Endodermal cell (in vitro differentiated cells): Measurements from ENCODE around the gene SNAI1. TPM values are rescaled to one million over a fixed set of nuclear protein-coding genes. Genes with fewer than 3 reads are reported as not detected.
A peak's percentile ranks its signal among the peaks of the same experiment; 100 is the strongest.

ENCODE experiments used
- DNase-seq: peaks from one replicate; pipeline ENCODE4 v3.0.0-alpha.2; 2017
- H3K27ac ChIP-seq: 2 replicates; pipeline ENCODE4 v1.5.1; 2013; ENCODE audit warnings: mild to moderate bottlenecking, low read depth, low read length, moderate library complexity
- H3K27me3 ChIP-seq: 2 replicates; pipeline ENCODE4 v1.6.1; 2013; ENCODE audit warnings: mild to moderate bottlenecking, low read length, moderate library complexity; ENCODE audit not compliant: insufficient read depth, control insufficient read depth, poor library complexity, severe bottlenecking
- H3K36me3 ChIP-seq: 2 replicates; pipeline ENCODE4 v1.7.0; 2013; ENCODE audit warnings: mild to moderate bottlenecking, low read length, moderate library complexity; ENCODE audit not compliant: control insufficient read depth, insufficient read depth
- H3K4me1 ChIP-seq: one replicate; pipeline ENCODE4 v1.7.0; 2013; ENCODE audit warnings: low read length; ENCODE audit not compliant: control insufficient read depth, insufficient read depth
- H3K4me3 ChIP-seq: 2 replicates; pipeline ENCODE4 v1.5.1; 2013; ENCODE audit warnings: mild to moderate bottlenecking, low read length, moderate library complexity
- H3K9ac ChIP-seq: 2 replicates; pipeline ENCODE4 v1.6.1; 2013; ENCODE audit warnings: mild to moderate bottlenecking, low read length, moderate library complexity; ENCODE audit not compliant: poor library complexity, severe bottlenecking; ENCODE audit errors: extremely low read depth
- H3K9me3 ChIP-seq: 2 replicates; pipeline ENCODE4 v1.6.1; 2013; ENCODE audit warnings: mild to moderate bottlenecking, low read length, moderate library complexity; ENCODE audit not compliant: control insufficient read depth
- H3K27ac Mint-ChIP-seq: 2 replicates; pipeline ENCODE4 v1.8.0; 2020; ENCODE audit warnings: mixed read lengths
- H3K27me3 Mint-ChIP-seq: 2 replicates; pipeline ENCODE4 v1.8.0; 2021; ENCODE audit warnings: mild to moderate bottlenecking, mixed read lengths; ENCODE audit not compliant: insufficient read depth
- H3K36me3 Mint-ChIP-seq: 2 replicates; pipeline ENCODE4 v1.8.0; 2020; ENCODE audit warnings: low read depth, mixed read lengths
- H3K4me1 Mint-ChIP-seq: 2 replicates; pipeline ENCODE4 v1.8.0; 2020; ENCODE audit warnings: mixed read lengths
- H3K4me3 Mint-ChIP-seq: 2 replicates; pipeline ENCODE4 v1.8.0; 2020; ENCODE audit warnings: mild to moderate bottlenecking, moderate library complexity, mixed read lengths
- H3K9me3 Mint-ChIP-seq: 2 replicates; pipeline ENCODE4 v1.8.0; 2020; ENCODE audit warnings: mild to moderate bottlenecking, mixed read lengths
- WGBS, 2 experiments: methylation state at CpG; one replicate each; pipeline versions ENCODE4 v1.1.5 to v1.1.7; 2013; ENCODE audit warnings: missing lambda C conversion rate in 2 of 2, mixed read lengths in 1 of 2; ENCODE audit not compliant: insufficient coverage in 1 of 2, insufficient read length in 1 of 2; 5-methylcytosine and 5-hydroxymethylcytosine counted together
- total RNA-seq, 2 donors: library from RNA; stranded (reverse); fragmentation: NEBNext Ultra II Directional in 1 of 2; extraction: Animal tissue kit (Norgen Biotek cat#: 25700) in 1 of 2; gene quantifications; 2 replicates in 1 of 2; 3 replicates in 1 of 2; pipeline ENCODE4 v1.2.1, GENCODE V29; 2021
- TF ChIP-seq, protein P1 (sequence below): fragments of 200-600 bp; sonication (generic); conservative IDR thresholded peaks from 2 replicates; pipeline ENCODE4 v1.5.0; 2021; ENCODE audit warnings: antibody characterized with exemption, mild to moderate bottlenecking

SNAI1 gene
- total RNA-seq, 2 donors from 2014 or later: 10.6 to 13.1 TPM

DNA sequence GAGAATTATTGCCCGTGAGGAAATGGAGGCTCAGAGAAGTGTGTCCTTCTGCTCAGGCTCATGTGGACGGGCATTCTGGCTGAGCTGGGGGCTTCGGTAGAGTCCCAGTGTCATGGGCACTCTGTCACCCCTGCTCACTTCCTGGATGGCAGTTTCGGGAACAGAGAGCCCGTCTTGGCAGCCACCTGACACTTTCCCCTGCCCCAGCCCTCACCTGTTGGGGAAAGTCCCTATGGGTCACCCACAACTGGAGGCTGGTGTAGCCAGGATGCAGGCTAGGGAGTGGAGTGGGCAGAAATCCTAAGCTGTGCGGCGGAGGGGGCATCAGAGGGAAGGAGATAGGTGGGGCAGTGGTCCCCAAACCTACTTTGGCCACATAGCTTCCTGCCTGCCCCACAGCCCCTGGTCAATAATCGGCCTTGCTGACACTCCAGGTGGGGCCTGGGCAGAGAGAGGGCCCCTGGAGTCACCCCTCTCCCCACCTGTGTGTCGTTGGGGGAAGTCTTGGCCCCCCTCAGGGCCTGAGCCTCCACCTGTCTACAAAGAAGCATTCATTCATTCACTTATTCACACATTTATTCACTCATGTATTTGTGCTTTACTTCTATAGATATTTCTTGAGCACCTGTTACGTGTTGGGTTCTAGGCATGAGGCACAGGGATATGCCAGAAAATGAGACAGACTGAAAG lies 40.5 kb downstream of the SNAI1 start:
- H3K36me3 ChIP-seq: no peaks in the 10 kb centered on the region
- Mint-ChIP-seq H3K27me3 (no peaks in the 10 kb centered on the region), H3K27ac (no peak overlapping the region), H3K9me3 (no peaks in the 10 kb centered on the region), H3K4me3 (no peak overlapping the region), H3K4me1 (no peaks in the 10 kb centered on the region), H3K36me3 (no peaks in the 10 kb centered on the region)
- no peaks in the 10 kb centered on the region for H3K4me1 ChIP-seq
- WGBS, 2 experiments: 88 to 92% methylated on average over 7 to 10 of the region's 10 CpGs
- H3K9ac ChIP-seq: no peak overlapping the region
- no peak for DNase-seq
- H3K9me3 ChIP-seq: no peaks in the 10 kb centered on the region
- TF ChIP-seq, protein P1, sequence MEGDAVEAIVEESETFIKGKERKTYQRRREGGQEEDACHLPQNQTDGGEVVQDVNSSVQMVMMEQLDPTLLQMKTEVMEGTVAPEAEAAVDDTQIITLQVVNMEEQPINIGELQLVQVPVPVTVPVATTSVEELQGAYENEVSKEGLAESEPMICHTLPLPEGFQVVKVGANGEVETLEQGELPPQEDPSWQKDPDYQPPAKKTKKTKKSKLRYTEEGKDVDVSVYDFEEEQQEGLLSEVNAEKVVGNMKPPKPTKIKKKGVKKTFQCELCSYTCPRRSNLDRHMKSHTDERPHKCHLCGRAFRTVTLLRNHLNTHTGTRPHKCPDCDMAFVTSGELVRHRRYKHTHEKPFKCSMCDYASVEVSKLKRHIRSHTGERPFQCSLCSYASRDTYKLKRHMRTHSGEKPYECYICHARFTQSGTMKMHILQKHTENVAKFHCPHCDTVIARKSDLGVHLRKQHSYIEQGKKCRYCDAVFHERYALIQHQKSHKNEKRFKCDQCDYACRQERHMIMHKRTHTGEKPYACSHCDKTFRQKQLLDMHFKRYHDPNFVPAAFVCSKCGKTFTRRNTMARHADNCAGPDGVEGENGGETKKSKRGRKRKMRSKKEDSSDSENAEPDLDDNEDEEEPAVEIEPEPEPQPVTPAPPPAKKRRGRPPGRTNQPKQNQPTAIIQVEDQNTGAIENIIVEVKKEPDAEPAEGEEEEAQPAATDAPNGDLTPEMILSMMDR: no peak
- no peaks in the 10 kb centered on the region for H3K27me3 ChIP-seq
- no peak overlapping the region for H3K27ac ChIP-seq
- no peak overlapping the region for H3K4me3 ChIP-seq

GRCh38 chr20:50026746-50027575 lies 44.2 kb downstream of the SNAI1 start:
- no peak overlapping the region for H3K9ac ChIP-seq
- 89 to 93% methylated on average over 6 to 7 of the region's 7 CpGs for WGBS, 2 experiments

DNA sequence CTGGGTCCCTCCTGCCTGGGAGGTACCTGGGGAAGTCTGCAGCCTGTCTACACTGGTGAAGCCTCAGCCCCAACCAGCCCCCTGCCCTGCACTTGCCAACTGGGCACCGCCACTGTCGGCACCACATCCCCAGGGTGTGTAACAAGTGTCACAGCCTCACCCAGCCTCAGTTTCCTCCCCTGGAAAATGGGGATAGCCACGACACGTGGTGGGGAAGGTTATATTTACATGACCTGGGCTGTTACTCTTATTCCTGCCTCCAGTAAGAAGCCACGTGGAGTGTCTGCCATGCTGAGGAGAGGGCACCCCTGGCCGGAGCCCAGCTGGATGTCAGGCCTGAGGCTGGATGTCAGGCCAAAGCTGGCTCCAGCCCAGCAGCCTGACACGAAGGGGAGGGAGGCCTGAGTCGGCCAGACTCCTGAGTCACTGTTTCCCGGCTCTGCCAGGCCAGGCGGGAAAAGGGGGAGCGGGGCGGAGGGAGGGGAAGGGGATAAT lies 44.9 kb downstream of the SNAI1 start:
- no peak overlapping the region for H3K9ac ChIP-seq
- H3K4me1 ChIP-seq: no peaks in the 10 kb centered on the region
- no peak overlapping the region for H3K4me3 Mint-ChIP-seq
- H3K4me3 ChIP-seq: no peak overlapping the region
- no peak overlapping the region for H3K27ac Mint-ChIP-seq
- H3K27ac ChIP-seq: no peak overlapping the region
- H3K4me1 Mint-ChIP-seq: peaks cover 6% of the 10 kb centered on the region
- H3K27me3 ChIP-seq: no peaks in the 10 kb centered on the region
- TF ChIP-seq, protein P1: no peak
- 85 to 100% methylated on average over 1 to 12 of the region's 12 CpGs for WGBS, 2 experiments
- H3K9me3 Mint-ChIP-seq: no peaks in the 10 kb centered on the region
- peak; percentile 49 for DNase-seq
- H3K36me3 Mint-ChIP-seq: no peaks in the 10 kb centered on the region
- no peaks in the 10 kb centered on the region for H3K27me3 Mint-ChIP-seq
- no peaks in the 10 kb centered on the region for H3K9me3 ChIP-seq
- H3K36me3 ChIP-seq: no peaks in the 10 kb centered on the region

More at GRCh38 chr20:50026746-50027575, 44.2 kb downstream of the SNAI1 start:
- Histone ChIP-seq H3K4me1 (no peaks in the 10 kb centered on the region), H3K27me3 (no peaks in the 10 kb centered on the region), H3K36me3 (no peaks in the 10 kb centered on the region), H3K27ac (no peak overlapping the region), H3K4me3 (no peak overlapping the region), H3K9me3 (no peaks in the 10 kb centered on the region)
- Mint-ChIP-seq H3K4me3 (no peak overlapping the region), H3K4me1 (peaks cover 6% of the 10 kb centered on the region), H3K9me3 (no peaks in the 10 kb centered on the region), H3K27me3 (no peaks in the 10 kb centered on the region), H3K27ac (no peak overlapping the region), H3K36me3 (no peaks in the 10 kb centered on the region)
- no peak for DNase-seq
- TF ChIP-seq, protein P1: no peak
